Measurements from ENCODE around the gene WNT8B.
A peak's percentile ranks its signal among the peaks of the same experiment; 100 is the strongest.

WNT8B gene

DNA sequence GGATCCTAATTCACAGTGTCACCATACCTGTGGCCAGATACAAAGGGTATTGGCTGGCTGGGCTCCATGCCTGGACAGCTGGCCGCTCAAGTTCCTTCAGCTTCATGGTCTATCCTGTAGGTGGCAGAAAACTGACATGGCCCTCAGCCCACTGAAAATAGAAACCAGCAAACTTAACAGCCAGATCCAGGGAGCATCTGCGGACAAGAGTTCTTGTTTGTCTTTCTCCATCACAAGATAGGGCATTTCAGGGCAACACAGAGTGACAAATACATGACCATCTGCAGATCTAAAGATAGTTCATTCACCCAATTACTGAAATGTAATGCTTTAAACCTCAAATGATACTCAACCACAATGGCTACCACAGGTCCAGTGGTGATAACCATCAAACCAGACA, 54.0 kb downstream of the WNT8B start:
- DNase-seq (ENCODE audit: low read depth in 1 of 2, low spot score in 1 of 2), result no peak
- Histone ChIP-seq H3K27ac (replicated peaks) (no peak overlapping the region), H3K27me3 (ENCODE audit: insufficient read depth, poor library complexity, severe bottlenecking) (no peaks in the 10 kb centered on the region), H3K4me3 (replicated peaks; ENCODE audit: insufficient read depth, low read length) (no peak overlapping the region)
- TF ChIP-seq, protein P1, sequence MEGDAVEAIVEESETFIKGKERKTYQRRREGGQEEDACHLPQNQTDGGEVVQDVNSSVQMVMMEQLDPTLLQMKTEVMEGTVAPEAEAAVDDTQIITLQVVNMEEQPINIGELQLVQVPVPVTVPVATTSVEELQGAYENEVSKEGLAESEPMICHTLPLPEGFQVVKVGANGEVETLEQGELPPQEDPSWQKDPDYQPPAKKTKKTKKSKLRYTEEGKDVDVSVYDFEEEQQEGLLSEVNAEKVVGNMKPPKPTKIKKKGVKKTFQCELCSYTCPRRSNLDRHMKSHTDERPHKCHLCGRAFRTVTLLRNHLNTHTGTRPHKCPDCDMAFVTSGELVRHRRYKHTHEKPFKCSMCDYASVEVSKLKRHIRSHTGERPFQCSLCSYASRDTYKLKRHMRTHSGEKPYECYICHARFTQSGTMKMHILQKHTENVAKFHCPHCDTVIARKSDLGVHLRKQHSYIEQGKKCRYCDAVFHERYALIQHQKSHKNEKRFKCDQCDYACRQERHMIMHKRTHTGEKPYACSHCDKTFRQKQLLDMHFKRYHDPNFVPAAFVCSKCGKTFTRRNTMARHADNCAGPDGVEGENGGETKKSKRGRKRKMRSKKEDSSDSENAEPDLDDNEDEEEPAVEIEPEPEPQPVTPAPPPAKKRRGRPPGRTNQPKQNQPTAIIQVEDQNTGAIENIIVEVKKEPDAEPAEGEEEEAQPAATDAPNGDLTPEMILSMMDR (IDR thresholded peaks at IDR 0.05; ENCODE audit: insufficient read depth, low read length), result no peak
- TF ChIP-seq SPI1 (IDR thresholded peaks at IDR 0.05; ENCODE audit: borderline replicate concordance, low read depth), result no peak
- TF ChIP-seq, protein P2, sequence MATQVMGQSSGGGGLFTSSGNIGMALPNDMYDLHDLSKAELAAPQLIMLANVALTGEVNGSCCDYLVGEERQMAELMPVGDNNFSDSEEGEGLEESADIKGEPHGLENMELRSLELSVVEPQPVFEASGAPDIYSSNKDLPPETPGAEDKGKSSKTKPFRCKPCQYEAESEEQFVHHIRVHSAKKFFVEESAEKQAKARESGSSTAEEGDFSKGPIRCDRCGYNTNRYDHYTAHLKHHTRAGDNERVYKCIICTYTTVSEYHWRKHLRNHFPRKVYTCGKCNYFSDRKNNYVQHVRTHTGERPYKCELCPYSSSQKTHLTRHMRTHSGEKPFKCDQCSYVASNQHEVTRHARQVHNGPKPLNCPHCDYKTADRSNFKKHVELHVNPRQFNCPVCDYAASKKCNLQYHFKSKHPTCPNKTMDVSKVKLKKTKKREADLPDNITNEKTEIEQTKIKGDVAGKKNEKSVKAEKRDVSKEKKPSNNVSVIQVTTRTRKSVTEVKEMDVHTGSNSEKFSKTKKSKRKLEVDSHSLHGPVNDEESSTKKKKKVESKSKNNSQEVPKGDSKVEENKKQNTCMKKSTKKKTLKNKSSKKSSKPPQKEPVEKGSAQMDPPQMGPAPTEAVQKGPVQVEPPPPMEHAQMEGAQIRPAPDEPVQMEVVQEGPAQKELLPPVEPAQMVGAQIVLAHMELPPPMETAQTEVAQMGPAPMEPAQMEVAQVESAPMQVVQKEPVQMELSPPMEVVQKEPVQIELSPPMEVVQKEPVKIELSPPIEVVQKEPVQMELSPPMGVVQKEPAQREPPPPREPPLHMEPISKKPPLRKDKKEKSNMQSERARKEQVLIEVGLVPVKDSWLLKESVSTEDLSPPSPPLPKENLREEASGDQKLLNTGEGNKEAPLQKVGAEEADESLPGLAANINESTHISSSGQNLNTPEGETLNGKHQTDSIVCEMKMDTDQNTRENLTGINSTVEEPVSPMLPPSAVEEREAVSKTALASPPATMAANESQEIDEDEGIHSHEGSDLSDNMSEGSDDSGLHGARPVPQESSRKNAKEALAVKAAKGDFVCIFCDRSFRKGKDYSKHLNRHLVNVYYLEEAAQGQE (IDR thresholded peaks at IDR 0.05; ENCODE audit: insufficient replicate concordance, low read depth), result no peak
- no peak for TF ChIP-seq POLR2AphosphoS5 (IDR thresholded peaks at IDR 0.05; ENCODE audit: low read depth)
- no peak for TF ChIP-seq GABPA (IDR thresholded peaks at IDR 0.05; ENCODE audit: low read depth)

GRCh38 chr10:100518761-100519241, 56.0 kb downstream of the WNT8B start:
- Histone ChIP-seq H3K4me3 (replicated peaks; ENCODE audit: insufficient read depth, low read length) (no peak overlapping the region), H3K27me3 (ENCODE audit: insufficient read depth, poor library complexity, severe bottlenecking) (no peaks in the 10 kb centered on the region), H3K27ac (replicated peaks) (peak overlapping the region; percentile 1; the same call in 1 of the 2 replicates)
- TF ChIP-seq, protein P2 (IDR thresholded peaks at IDR 0.05; ENCODE audit: insufficient replicate concordance, low read depth), result no peak
- TF ChIP-seq, protein P1 (IDR thresholded peaks at IDR 0.05; ENCODE audit: insufficient read depth, low read length), result peak; percentile 33
- DNase-seq (ENCODE audit: low read depth in 1 of 2, low spot score in 1 of 2), result peak in 1 of 2 experiments; percentile 68

DNA sequence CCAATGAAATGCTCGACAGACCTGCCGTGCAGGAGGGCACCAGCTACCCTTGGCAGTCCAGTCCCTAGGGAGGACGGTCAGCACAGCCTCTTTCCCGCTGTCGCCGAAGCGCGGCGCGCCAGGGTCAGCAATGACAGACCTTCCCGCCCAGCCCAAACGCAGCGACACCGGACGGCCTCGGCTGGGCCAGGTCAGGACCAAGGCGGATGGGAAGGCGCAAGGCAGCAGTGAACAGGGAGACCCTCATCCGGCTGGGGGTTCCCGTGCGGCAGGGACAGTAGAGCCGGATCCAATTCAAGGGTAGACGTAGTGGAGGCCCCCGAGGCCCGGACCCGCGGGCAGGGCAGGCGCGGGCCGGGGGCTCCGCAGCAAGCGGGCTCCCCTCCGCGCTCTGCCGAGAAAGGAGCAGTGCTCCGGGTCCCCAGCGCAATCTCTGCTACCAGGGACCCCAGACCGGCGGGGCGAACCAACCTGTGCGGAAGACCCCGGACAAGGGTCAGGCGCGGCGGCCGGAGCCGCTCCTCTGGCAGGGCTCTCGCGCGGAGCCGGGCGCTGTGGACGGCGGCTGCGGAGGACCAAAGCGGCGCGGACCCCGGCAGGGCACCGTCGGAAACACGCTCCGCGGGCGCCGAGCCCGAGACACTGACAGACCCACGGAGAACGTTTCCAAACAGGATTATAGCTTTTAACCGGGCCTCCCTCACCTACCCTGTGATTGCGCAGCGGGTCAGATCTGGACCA, 56.7 kb downstream of the WNT8B start, which contains the start of gene SEC31B:
TSS of gene SEC31B (minus strand) at position 551 of the 741 bp plus-strand sequence. CDS start 2,909 bp downstream, outside the sequence.
- no peak within 1 kb of the TSS for H3K27ac ChIP-seq (replicated peaks)
- no peak for DNase-seq (ENCODE audit: low read depth in 1 of 2, low spot score in 1 of 2)
- H3K4me3 ChIP-seq (replicated peaks; ENCODE audit: insufficient read depth, low read length), result no peak within 1 kb of the TSS
- H3K27me3 ChIP-seq (ENCODE audit: insufficient read depth, poor library complexity, severe bottlenecking), result no peaks in the 10 kb centered on the region
- TF ChIP-seq POLR2AphosphoS5 (IDR thresholded peaks at IDR 0.05; ENCODE audit: low read depth) (no peak), SPI1 (IDR thresholded peaks at IDR 0.05; ENCODE audit: borderline replicate concordance, low read depth) (no peak), GABPA (IDR thresholded peaks at IDR 0.05; ENCODE audit: low read depth) (no peak)
- TF ChIP-seq, protein P2 (IDR thresholded peaks at IDR 0.05; ENCODE audit: insufficient replicate concordance, low read depth), result no peak
- TF ChIP-seq, protein P1 (IDR thresholded peaks at IDR 0.05; ENCODE audit: insufficient read depth, low read length), result no peak

Measured in HL-60 (cell line).